GM23248 (cell line): Measurements from ENCODE around the gene CCNH.

Experiments
- EZH2 ChIP-seq: fragments of 200-600 bp; sonication (generic); IDR thresholded peaks from 2 replicates; pipeline ENCODE4 v1.6.1; 2018; ENCODE audit warnings: antibody characterized with exemption, mild to moderate bottlenecking; ENCODE audit not compliant: insufficient read depth, poor library complexity, severe bottlenecking
- EZH2phosphoT487 ChIP-seq: fragments of 200-600 bp; sonication (generic); IDR thresholded peaks from 2 replicates; pipeline ENCODE4 v1.6.1; 2018; ENCODE audit warnings: antibody characterized with exemption, moderate library complexity, mild to moderate bottlenecking, low read depth; ENCODE audit not compliant: insufficient read depth

- no peak for TF ChIP-seq EZH2
- no peak for TF ChIP-seq EZH2phosphoT487
These were observed 22.5 kb upstream of the CCNH start for GRCh38 chr5:87435144-87435694.
